GM23338 (cell line): ENCODE data around the gene LNPEP.

ENCODE experiments used
- CREB1 ChIP-seq: fragments of 250-450 bp; sonication (Bioruptor Pico); IDR thresholded peaks from 2 replicates; pipeline ENCODE4 v1.5.0; 2020; ENCODE audit warnings: low read depth, mild to moderate bottlenecking, moderate library complexity
- CTCF ChIP-seq, 2 experiments: fragments of 200-600 bp in 1 of 2; sonication (generic) in 1 of 2; conservative IDR thresholded peaks; 2 replicates each; pipeline versions ENCODE4 v1.5.1 to v1.6.1; 2016 to 2017; ENCODE audit warnings: antibody characterized with exemption in 2 of 2, low read depth in 2 of 2, mild to moderate bottlenecking in 2 of 2, moderate library complexity in 1 of 2
- ETS1 ChIP-seq: IDR thresholded peaks from 2 replicates; pipeline ENCODE4 v1.6.1; 2016; ENCODE audit warnings: antibody characterized with exemption
- EZH2 ChIP-seq: fragments of 200-600 bp; sonication (generic); IDR thresholded peaks from one replicate; pipeline ENCODE4 v1.8.0; 2017; ENCODE audit warnings: antibody characterized with exemption, mild to moderate bottlenecking, low read depth; ENCODE audit not compliant: unreplicated experiment
- EZH2phosphoT487 ChIP-seq: fragments of 200-600 bp; sonication (generic); IDR thresholded peaks from one replicate; pipeline ENCODE4 v1.8.1; 2018; ENCODE audit warnings: antibody characterized with exemption; ENCODE audit not compliant: unreplicated experiment
- JUNB ChIP-seq: IDR thresholded peaks from one replicate; pipeline ENCODE4 v1.6.1; 2016; ENCODE audit warnings: antibody characterized with exemption; ENCODE audit not compliant: unreplicated experiment
- POLR2AphosphoS5 ChIP-seq: IDR thresholded peaks from 2 replicates; pipeline ENCODE4 v1.6.1; 2016; ENCODE audit warnings: antibody characterized with exemption, low read depth
- REST ChIP-seq: IDR thresholded peaks from one replicate; pipeline ENCODE4 v1.6.1; 2018; ENCODE audit warnings: antibody characterized with exemption; ENCODE audit not compliant: unreplicated experiment
- STAT1 ChIP-seq: IDR thresholded peaks from one replicate; pipeline ENCODE4 v1.6.1; 2016; ENCODE audit warnings: antibody characterized with exemption; ENCODE audit not compliant: unreplicated experiment
- ZNF331 ChIP-seq: fragments of 250-450 bp; sonication (Bioruptor Pico); IDR thresholded peaks from 2 replicates; pipeline ENCODE4 v1.5.0; 2020; ENCODE audit warnings: low read depth, mild to moderate bottlenecking, moderate library complexity

GRCh38 chr5:97009921-97010320 lies 74.0 kb downstream of the LNPEP start:
- TF ChIP-seq CTCF (conservative IDR thresholded peaks at IDR 0.05; ENCODE audit: low read depth in 2 of 2), result no peak
- TF ChIP-seq POLR2AphosphoS5, result no peak
- no peak for TF ChIP-seq STAT1
- no peak for TF ChIP-seq EZH2
- no peak for TF ChIP-seq REST
- TF ChIP-seq CREB1 (CRISPR knock-in tag), result no peak
- TF ChIP-seq EZH2phosphoT487, result no peak
- no peak for TF ChIP-seq ZNF331 (CRISPR knock-in tag)
- no peak for TF ChIP-seq ETS1
- no peak for TF ChIP-seq JUNB
